Measurements from ENCODE around the gene CARHSP1. TPM values are rescaled to one million over a fixed set of nuclear protein-coding genes. Genes with fewer than 3 reads are reported as not detected.

The CARHSP1 gene
- total and polyA plus RNA-seq, 2 of the 8 experiments (the other 6 are each of a cell fraction or from before 2014, with no cell fraction given) = 292 to 300 TPM

GRCh38 chr16:8908810-8909468 lies 40.1 kb upstream of the CARHSP1 start:
- H3K4me2 ChIP-seq (ENCODE audit: insufficient read depth in 1 of 2, low read depth in 2 of 2, low read length in 2 of 2) = no peak overlapping the region
- H2BK15ac ChIP-seq (ENCODE audit: low read length) = no peak overlapping the region
- peaks cover 0 to 6% of the 10 kb centered on the region in 2 experiments; a peak in 1 of 4 replicates for H3K79me2 ChIP-seq (ENCODE audit: control insufficient read depth in 1 of 2, insufficient read depth in 2 of 2, low read length in 2 of 2)
- no peak overlapping the region for H4K8ac ChIP-seq (ENCODE audit: extremely low read depth, insufficient read depth, low read length)
- no peak overlapping the region for H3K9ac ChIP-seq (replicated peaks in 1 of 4; ENCODE audit: extremely low read depth in 1 of 4, low read depth in 3 of 4, low read length in 3 of 4)
- H3K4ac ChIP-seq (replicated peaks; ENCODE audit: insufficient read length, low read depth, low read length) = no peak overlapping the region
- no peak for DNase-seq (ENCODE audit: low read depth in 1 of 2, low spot score in 2 of 2)
- no peaks in the 10 kb centered on the region for H3K23me2 ChIP-seq (ENCODE audit: low read depth, low read length)
- no peak for FAIRE-seq
- peaks cover 10 to 76% (median 47%) of the 10 kb centered on the region in 4 experiments for H3K36me3 ChIP-seq (ENCODE audit: control insufficient read depth in 2 of 4, insufficient read depth in 4 of 4, low read length in 3 of 4)
- H2BK5ac ChIP-seq (ENCODE audit: low read depth, low read length) = no peak overlapping the region
- peaks cover 4 to 9% of the 10 kb centered on the region in 2 experiments for H4K20me1 ChIP-seq (replicated peaks in 1 of 2; ENCODE audit: control insufficient read depth in 1 of 2, insufficient read depth in 2 of 2, low read length in 2 of 2)
- no peak overlapping the region for H2BK12ac ChIP-seq (ENCODE audit: low read depth, low read length)
- H3K9me3 ChIP-seq (ENCODE audit: insufficient read depth in 2 of 2, low read depth in 1 of 2, low read length in 1 of 2) = no peaks in the 10 kb centered on the region
- CTCF ChIA-PET (ENCODE audit: partially characterized antibody) = interaction anchor here (0.5 to 1.8 kb wide), 10 partner anchors 11 to 226 kb away, joined by 3 to 8 read pairs (median 4); no protein-coding TSS in a partner anchor
- H4K5ac ChIP-seq (ENCODE audit: insufficient read length, low read depth, low read length) = no peak overlapping the region
- POLR2A ChIA-PET (ENCODE audit: partially characterized antibody) = interaction anchor here (0.8 kb wide), 1 partner anchor 15 kb away, joined by 4 read pairs; no protein-coding TSS in a partner anchor
- peaks cover 11% of the 10 kb centered on the region for H3K79me1 ChIP-seq (ENCODE audit: low read depth, low read length)
- H4K91ac ChIP-seq (replicated peaks; ENCODE audit: insufficient read length, low read length) = no peak overlapping the region
- no peak overlapping the region for H2AFZ ChIP-seq (ENCODE audit: low read length)
- H2BK20ac ChIP-seq (ENCODE audit: low read length) = no peak overlapping the region
- H3K4me3 ChIP-seq (ENCODE audit: extremely low read depth in 1 of 4, insufficient read depth in 2 of 4, low read depth in 3 of 4, low read length in 4 of 4) = no peak overlapping the region
- H3K23ac ChIP-seq (ENCODE audit: insufficient read length) = no peak overlapping the region
- H3K14ac ChIP-seq (ENCODE audit: insufficient read length) = no peak overlapping the region
- H2AK5ac ChIP-seq (ENCODE audit: low read depth, low read length) = no peak overlapping the region
- no peak overlapping the region for H3K18ac ChIP-seq (ENCODE audit: extremely low read depth, low read length)
- no peak overlapping the region for H2BK120ac ChIP-seq (replicated peaks; ENCODE audit: low read depth, low read length)
- H3K4me1 ChIP-seq (replicated peaks in 1 of 4; ENCODE audit: control insufficient read depth in 3 of 4, insufficient read depth in 4 of 4, low read length in 3 of 4) = no peaks in the 10 kb centered on the region; a peak in 1 of 7 replicates
- H3K56ac ChIP-seq (replicated peaks; ENCODE audit: insufficient read length, low read depth, low read length) = no peak overlapping the region
- no peak overlapping the region for H3K27ac ChIP-seq (ENCODE audit: low read depth, low read length)
- no peaks in the 10 kb centered on the region for H3K27me3 ChIP-seq (replicated peaks in 1 of 4; ENCODE audit: control insufficient read depth in 3 of 4, extremely low read depth in 1 of 4, insufficient read depth in 3 of 4, low read length in 3 of 4)
- WGBS, 2 experiments (ENCODE audit: extremely low coverage in 1 of 2, insufficient coverage in 1 of 2, insufficient read length in 1 of 2, insufficient replicate concordance in 2 of 2, low coverage in 1 of 2, low lambda C conversion rate in 2 of 2, missing lambda C conversion rate in 1 of 2) = 90% methylated on average over 8 of the region's 8 CpGs; no CpG with 5 or more reads in 1 of the 2 experiments
- TF ChIP-seq TAF1 (IDR thresholded peaks at IDR 0.05; ENCODE audit: low read depth, low read length) = no peak
- TF ChIP-seq KDM1A (IDR thresholded peaks at IDR 0.05; ENCODE audit: borderline replicate concordance, low read length) = no peak
- no peak for TF ChIP-seq BRCA1 (IDR thresholded peaks at IDR 0.05; ENCODE audit: low read depth, low read length)
- no peak for TF ChIP-seq POLR2AphosphoS5 (IDR thresholded peaks at IDR 0.05; ENCODE audit: low read depth, low read length)
- no peak for TF ChIP-seq TBP (IDR thresholded peaks at IDR 0.05; ENCODE audit: low read depth, low read length)
- TF ChIP-seq ZNF274 (IDR thresholded peaks at IDR 0.05; ENCODE audit: borderline replicate concordance, extremely low read depth, low read length) = no peak
- no peak for TF ChIP-seq KDM4A (IDR thresholded peaks at IDR 0.05; ENCODE audit: low read depth, low read length, severe bottlenecking)
- TF ChIP-seq JUN (IDR thresholded peaks at IDR 0.05; ENCODE audit: low read depth, low read length) = no peak
- TF ChIP-seq USF2 (IDR thresholded peaks at IDR 0.05; ENCODE audit: low read length) = no peak
- no peak for TF ChIP-seq EZH2 (IDR thresholded peaks at IDR 0.05; ENCODE audit: low read depth, low read length, severe bottlenecking)
- TF ChIP-seq TEAD4 (IDR thresholded peaks at IDR 0.05; ENCODE audit: low read depth, low read length) = no peak
- no peak for TF ChIP-seq GABPA (IDR thresholded peaks at IDR 0.05; ENCODE audit: borderline replicate concordance, insufficient read depth, low read length)
